Osteocyte (in vitro differentiated cells): ENCODE data around the gene DNAH9. TPM values are rescaled to one million over a fixed set of nuclear protein-coding genes. Genes with fewer than 3 reads are reported as not detected.

ENCODE experiments used
- DNase-seq: peaks from one replicate; pipeline ENCODE4 v3.0.0; 2021; ENCODE audit warnings: mixed read lengths; ENCODE audit not compliant: unreplicated experiment; ENCODE audit errors: extremely low spot score
- H3K27ac Mint-ChIP-seq: one replicate; pipeline ENCODE4 v1.8.0; 2021; ENCODE audit warnings: mild to moderate bottlenecking, mixed read lengths; ENCODE audit not compliant: unreplicated experiment
- H3K27me3 Mint-ChIP-seq: one replicate; pipeline ENCODE4 v1.8.0; 2021; ENCODE audit warnings: mixed read lengths; ENCODE audit not compliant: unreplicated experiment
- H3K36me3 Mint-ChIP-seq: one replicate; pipeline ENCODE4 v1.8.0; 2021; ENCODE audit warnings: mixed read lengths; ENCODE audit not compliant: unreplicated experiment
- H3K4me1 Mint-ChIP-seq: one replicate; pipeline ENCODE4 v1.8.0; 2021; ENCODE audit warnings: mixed read lengths; ENCODE audit not compliant: unreplicated experiment
- H3K4me3 Mint-ChIP-seq: one replicate; pipeline ENCODE4 v1.8.0; 2021; ENCODE audit warnings: mild to moderate bottlenecking, moderate library complexity, mixed read lengths; ENCODE audit not compliant: unreplicated experiment
- H3K9me3 Mint-ChIP-seq: one replicate; pipeline ENCODE4 v1.8.0; 2021; ENCODE audit warnings: mixed read lengths; ENCODE audit not compliant: unreplicated experiment
- total RNA-seq: library from RNA; stranded (reverse); gene quantifications from 2 replicates; pipeline ENCODE4 v1.2.1, GENCODE V29; 2021
- TF ChIP-seq, protein P1 (sequence below): fragments of 200-600 bp; sonication (generic); IDR thresholded peaks from 2 replicates; pipeline ENCODE4 v1.5.0; 2021; ENCODE audit warnings: antibody characterized with exemption, mild to moderate bottlenecking, moderate library complexity

Gene DNAH9
- total RNA-seq, 1 donor from 2014 or later: not detected

DNA sequence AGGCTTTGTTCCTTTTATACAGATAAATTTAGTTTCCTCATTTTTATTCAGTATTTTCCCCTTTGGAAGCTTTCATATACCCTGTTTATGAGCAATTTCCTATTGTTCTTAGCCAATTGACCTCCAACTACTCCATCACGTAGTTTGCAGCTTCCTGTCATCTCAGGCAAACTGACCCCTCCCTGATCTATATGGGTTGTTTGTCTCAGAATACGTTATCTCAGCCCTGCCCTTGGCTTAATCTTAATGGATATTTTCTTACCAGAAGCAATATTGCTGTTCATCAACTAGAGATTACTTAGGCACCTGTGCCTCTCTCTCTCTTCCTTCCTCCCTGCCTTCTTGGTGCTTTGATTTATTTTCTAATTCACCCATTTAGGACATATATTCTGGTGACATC lies 317.8 kb downstream of the DNAH9 start:
- H3K4me3 Mint-ChIP-seq: no peak overlapping the region
- no peaks in the 10 kb centered on the region for H3K36me3 Mint-ChIP-seq
- no peak overlapping the region for H3K27ac Mint-ChIP-seq
- no peaks in the 10 kb centered on the region for H3K27me3 Mint-ChIP-seq
- H3K9me3 Mint-ChIP-seq: peaks cover 8% of the 10 kb centered on the region
- DNase-seq: no peak
- no peaks in the 10 kb centered on the region for H3K4me1 Mint-ChIP-seq
- TF ChIP-seq, protein P1, sequence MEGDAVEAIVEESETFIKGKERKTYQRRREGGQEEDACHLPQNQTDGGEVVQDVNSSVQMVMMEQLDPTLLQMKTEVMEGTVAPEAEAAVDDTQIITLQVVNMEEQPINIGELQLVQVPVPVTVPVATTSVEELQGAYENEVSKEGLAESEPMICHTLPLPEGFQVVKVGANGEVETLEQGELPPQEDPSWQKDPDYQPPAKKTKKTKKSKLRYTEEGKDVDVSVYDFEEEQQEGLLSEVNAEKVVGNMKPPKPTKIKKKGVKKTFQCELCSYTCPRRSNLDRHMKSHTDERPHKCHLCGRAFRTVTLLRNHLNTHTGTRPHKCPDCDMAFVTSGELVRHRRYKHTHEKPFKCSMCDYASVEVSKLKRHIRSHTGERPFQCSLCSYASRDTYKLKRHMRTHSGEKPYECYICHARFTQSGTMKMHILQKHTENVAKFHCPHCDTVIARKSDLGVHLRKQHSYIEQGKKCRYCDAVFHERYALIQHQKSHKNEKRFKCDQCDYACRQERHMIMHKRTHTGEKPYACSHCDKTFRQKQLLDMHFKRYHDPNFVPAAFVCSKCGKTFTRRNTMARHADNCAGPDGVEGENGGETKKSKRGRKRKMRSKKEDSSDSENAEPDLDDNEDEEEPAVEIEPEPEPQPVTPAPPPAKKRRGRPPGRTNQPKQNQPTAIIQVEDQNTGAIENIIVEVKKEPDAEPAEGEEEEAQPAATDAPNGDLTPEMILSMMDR: no peak

DNA sequence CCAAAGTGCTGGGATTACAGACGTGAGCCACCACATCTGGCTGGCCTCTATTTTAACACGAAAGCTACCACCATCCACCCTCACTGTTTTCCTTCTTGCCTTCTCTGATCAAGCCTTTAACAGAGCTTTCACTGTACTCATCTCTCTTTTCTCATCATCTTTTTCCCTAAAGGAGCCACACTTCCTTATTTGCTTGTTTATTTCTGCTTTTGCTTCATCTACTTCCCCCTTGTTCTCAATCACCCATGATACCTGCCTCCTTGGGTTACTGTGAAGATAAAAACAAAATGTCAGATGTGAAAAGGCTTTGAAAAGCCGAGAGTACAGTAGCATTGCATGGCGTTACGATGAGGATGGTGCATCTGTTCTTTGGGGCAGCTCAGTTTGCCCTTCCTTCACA lies 319.1 kb downstream of the DNAH9 start:
- no peaks in the 10 kb centered on the region for H3K36me3 Mint-ChIP-seq
- no peaks in the 10 kb centered on the region for H3K4me1 Mint-ChIP-seq

DNA sequence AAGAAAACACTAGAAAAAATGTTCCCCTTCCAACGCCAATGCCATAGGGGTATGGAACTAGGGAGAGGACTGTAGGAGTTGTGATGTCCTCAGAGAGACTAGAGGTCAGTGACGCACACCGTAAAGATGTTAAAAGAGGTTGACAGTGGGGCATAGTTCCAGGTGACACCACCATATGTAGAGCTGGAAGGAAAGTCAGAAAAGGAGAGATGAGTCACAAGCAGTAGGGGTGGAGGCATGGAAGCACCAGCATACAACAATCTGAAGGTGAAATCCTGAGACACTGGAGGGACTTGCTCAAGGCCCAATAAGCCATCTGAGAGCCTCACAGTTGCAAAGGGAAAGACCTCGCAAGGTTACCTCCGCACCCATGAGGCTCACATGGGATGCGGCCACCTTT lies 323.0 kb downstream of the DNAH9 start:
- Mint-ChIP-seq H3K36me3 (no peaks in the 10 kb centered on the region), H3K27ac (no peak overlapping the region), H3K4me3 (no peak overlapping the region), H3K27me3 (no peaks in the 10 kb centered on the region), H3K4me1 (no peaks in the 10 kb centered on the region), H3K9me3 (no peaks in the 10 kb centered on the region)
- TF ChIP-seq, protein P1: no peak
- no peak for DNase-seq

More for the DNA sequence above, 319.1 kb downstream of the DNAH9 start:
- DNase-seq: no peak
- no peak overlapping the region for H3K4me3 Mint-ChIP-seq
- no peaks in the 10 kb centered on the region for H3K27me3 Mint-ChIP-seq
- no peak overlapping the region for H3K27ac Mint-ChIP-seq
- TF ChIP-seq, protein P1: no peak
- H3K9me3 Mint-ChIP-seq: no peaks in the 10 kb centered on the region

DNA sequence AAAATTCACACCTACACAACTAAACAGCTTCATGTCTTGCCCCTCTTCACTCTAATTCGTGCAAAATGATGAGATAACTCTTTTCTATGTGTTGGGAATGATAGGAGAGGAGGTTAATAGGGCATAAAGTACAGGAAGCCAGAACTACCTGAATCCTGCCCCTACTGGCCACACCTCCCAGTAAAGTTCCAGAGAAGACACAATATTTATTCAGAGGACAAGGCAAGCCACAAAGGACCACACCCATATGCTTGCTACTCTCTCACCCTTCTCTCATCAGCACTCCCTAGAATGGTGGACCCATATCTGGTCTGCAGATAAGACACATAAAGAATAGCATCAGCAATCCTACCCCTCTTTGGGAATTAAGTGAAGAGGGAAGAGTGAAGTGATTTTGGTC lies 324.4 kb downstream of the DNAH9 start:
- DNase-seq: no peak
- no peaks in the 10 kb centered on the region for H3K9me3 Mint-ChIP-seq
- H3K27ac Mint-ChIP-seq: no peak overlapping the region
- TF ChIP-seq, protein P1: no peak
- H3K4me1 Mint-ChIP-seq: no peaks in the 10 kb centered on the region
- no peak overlapping the region for H3K4me3 Mint-ChIP-seq
- no peaks in the 10 kb centered on the region for H3K27me3 Mint-ChIP-seq
- H3K36me3 Mint-ChIP-seq: no peaks in the 10 kb centered on the region

DNA sequence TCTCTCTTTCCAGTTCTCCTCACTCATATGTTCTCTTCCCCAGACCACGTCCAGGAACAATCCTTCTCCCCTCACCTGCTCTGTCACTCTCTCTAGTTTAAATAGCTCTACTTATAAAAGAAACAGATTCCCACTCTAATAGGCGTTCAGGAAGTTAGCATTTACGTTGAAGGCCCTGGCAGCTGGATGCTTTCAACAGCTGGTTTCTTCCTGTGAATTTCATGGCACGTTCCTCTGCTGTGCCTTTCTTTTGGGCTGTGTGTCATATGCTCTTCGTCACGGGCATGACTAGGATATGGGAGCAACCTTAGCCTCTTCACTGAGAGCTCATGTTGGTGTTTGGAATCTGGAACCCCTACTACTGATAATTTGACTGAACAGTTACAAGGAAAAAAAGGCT lies 325.8 kb downstream of the DNAH9 start:
- DNase-seq: no peak
- Mint-ChIP-seq H3K36me3 (no peaks in the 10 kb centered on the region), H3K4me1 (no peaks in the 10 kb centered on the region), H3K4me3 (no peak overlapping the region), H3K27me3 (no peaks in the 10 kb centered on the region), H3K27ac (no peak overlapping the region), H3K9me3 (no peaks in the 10 kb centered on the region)
- TF ChIP-seq, protein P1: no peak
